HepG2 (cell line): ENCODE data around the gene HSPB9. TPM values are rescaled to one million over a fixed set of nuclear protein-coding genes. Genes with fewer than 3 reads are reported as not detected.
A peak's percentile ranks its signal among the peaks of the same experiment; 100 is the strongest.

ENCODE experiments used
- AFF4 ChIP-seq: sonication (generic); formaldehyde crosslinking; IDR thresholded peaks from 2 replicates; pipeline ENCODE4 v1.4.0; 2020; ENCODE audit warnings: missing genetic modification reagents
- BRF2 ChIP-seq: sonication (generic); formaldehyde crosslinking; IDR thresholded peaks from 2 replicates; pipeline ENCODE4 v1.8.1; 2022; ENCODE audit warnings: mild to moderate bottlenecking, missing genetic modification reagents
- CREBL2 ChIP-seq: sonication (generic); formaldehyde crosslinking; IDR thresholded peaks from 2 replicates; pipeline ENCODE4 v1.8.1; 2023; ENCODE audit warnings: missing genetic modification reagents, mild to moderate bottlenecking, borderline replicate concordance
- KDM2A ChIP-seq: sonication (generic); formaldehyde crosslinking; IDR thresholded peaks from 2 replicates; pipeline ENCODE4 v1.4.0; 2020; ENCODE audit warnings: low read depth, missing genetic modification reagents, borderline replicate concordance
- MIER3 ChIP-seq: IDR thresholded peaks from 2 replicates; pipeline ENCODE4 v1.6.1; 2016; ENCODE audit warnings: missing compliant biosample characterization, borderline replicate concordance
- RNF219 ChIP-seq: sonication (generic); formaldehyde crosslinking; IDR thresholded peaks from 2 replicates; pipeline ENCODE4 v1.5.0; 2020; ENCODE audit warnings: mild to moderate bottlenecking, missing genetic modification reagents
- SRSF4 ChIP-seq: fragments of 200-400 bp; formaldehyde crosslinking; IDR thresholded peaks from one replicate; pipeline ENCODE4 v1.6.1; 2018; ENCODE audit warnings: mild to moderate bottlenecking, low read depth, low read length, moderate library complexity; ENCODE audit not compliant: poor library complexity, severe bottlenecking
- TBL1XR1 ChIP-seq: fragments of 150-350 bp; IDR thresholded peaks from 2 replicates; pipeline ENCODE4 v1.6.1; 2014; ENCODE audit warnings: borderline replicate concordance, low read length; ENCODE audit not compliant: partially characterized antibody
- ZNF292 ChIP-seq: sonication (generic); formaldehyde crosslinking; IDR thresholded peaks from 2 replicates; pipeline ENCODE4 v1.8.1; 2022; ENCODE audit warnings: mild to moderate bottlenecking, low read depth, missing genetic modification reagents, borderline replicate concordance
- ZNF468 ChIP-seq: sonication (generic); formaldehyde crosslinking; IDR thresholded peaks from 2 replicates; pipeline ENCODE4 v1.8.0; 2022; ENCODE audit warnings: mild to moderate bottlenecking, moderate library complexity, missing genetic modification reagents
- ZNF512B ChIP-seq: sonication (generic); formaldehyde crosslinking; IDR thresholded peaks from 2 replicates; pipeline ENCODE4 v1.5.1; 2020; ENCODE audit warnings: missing genetic modification reagents, mild to moderate bottlenecking, borderline replicate concordance
- ZNF883 ChIP-seq: sonication (generic); formaldehyde crosslinking; IDR thresholded peaks from 2 replicates; pipeline ENCODE4 v1.5.1; 2020; ENCODE audit warnings: mild to moderate bottlenecking, missing genetic modification reagents; ENCODE audit errors: not compliant biosample characterization
- ZSCAN21 ChIP-seq: sonication (generic); formaldehyde crosslinking; IDR thresholded peaks from 2 replicates; pipeline ENCODE4 v1.8.0; 2022; ENCODE audit warnings: mild to moderate bottlenecking, missing genetic modification reagents, moderate library complexity, borderline replicate concordance
- ZUFSP ChIP-seq: sonication (generic); formaldehyde crosslinking; IDR thresholded peaks from 2 replicates; pipeline ENCODE4 v1.9.0; 2021; ENCODE audit warnings: missing genetic modification reagents, mild to moderate bottlenecking, borderline replicate concordance
- polyA plus RNA-seq, 8 experiments: library from polyadenylated mRNA; depleted of rRNA in 3 of 8; stranded (reverse) in 7 of 8; unstranded in 1 of 8; fragments of >200 nt; fragmentation: Illumina TruSeq in 4 of 8; extraction: Trizol in 4 of 8; gene quantifications; 2 replicates each; pipeline versions ENCODE4 v1.2.1 to v1.2.3, GENCODE V29; 2011 to 2016; ENCODE audit warnings: low read depth in 4 of 8, missing spikeins in 1 of 8, mixed read lengths in 1 of 8; ENCODE audit not compliant: insufficient read depth in 1 of 8
- total RNA-seq, 5 experiments: library from RNA; depleted of rRNA; stranded (reverse); fragments of >200 nt; fragmentation: Illumina TruSeq; extraction: Trizol; gene quantifications; 2 replicates each; pipeline ENCODE4 v1.2.3, GENCODE V29; 2016; ENCODE audit warnings: low read depth in 1 of 5

Gene HSPB9
- total and polyA plus RNA-seq, 2 of the 13 experiments (the other 11 are each of a cell fraction or from before 2014, with no cell fraction given): 0.05 to 0.24 TPM

GRCh38 chr17:42101513-42102292 is 20.9 kb upstream of the HSPB9 start (continued):
- TF ChIP-seq AFF4: no peak
- no peak for TF ChIP-seq TBL1XR1
- no peak for TF ChIP-seq CREBL2
- peak; percentile 55; the same call in 1 of the 2 replicates for TF ChIP-seq ZSCAN21
- peak; percentile 84 for TF ChIP-seq KDM2A
- no peak for TF ChIP-seq ZUFSP
- TF ChIP-seq ZNF883 (CRISPR knock-in tag): no peak
- no peak for TF ChIP-seq BRF2
- TF ChIP-seq RNF219 (CRISPR knock-in tag): no peak
- TF ChIP-seq ZNF468 (CRISPR knock-in tag): no peak
- TF ChIP-seq MIER3 (CRISPR knock-in tag): no peak
- 0 out of 2 replicates have a peak, but pooled peaks have one; percentile 21 for TF ChIP-seq ZNF292
- no peak for TF ChIP-seq SRSF4
- TF ChIP-seq ZNF512B: no peak
